Body of pancreas (tissue), 4 donors: Measurements from ENCODE around the gene CAMK2B. TPM values are rescaled to one million over a fixed set of nuclear protein-coding genes. Genes with fewer than 3 reads are reported as not detected.
A peak's percentile ranks its signal among the peaks of the same experiment; 100 is the strongest.

Source experiments
- ATAC-seq: fragments of 150-250 bp; one replicate; pipeline ENCODE4 v1.9.1; 2016
- DNase-seq, 4 donors: peaks; one replicate each; pipeline ENCODE4 v3.0.0-alpha.2; 2019
- H3K27ac ChIP-seq, 4 donors: fragments of 200-600 bp; sonication (generic); 1 replicate in 3 of 4; 2 replicates in 1 of 4; pipeline versions ENCODE4 v1.5.1 to v1.6.1; 2016 to 2019; ENCODE audit warnings: mild to moderate bottlenecking in 1 of 4, mixed read lengths in 1 of 4, moderate library complexity in 1 of 4
- H3K27me3 ChIP-seq, 2 donors: fragments of 200-600 bp; sonication (generic); one replicate each; pipeline ENCODE4 v1.6.0; 2016; ENCODE audit warnings: mild to moderate bottlenecking in 1 of 2
- H3K36me3 ChIP-seq, 2 donors: fragments of 200-600 bp; sonication (generic); replicated peaks in 1 of 2; 2 replicates each; pipeline ENCODE4 v1.5.1; 2016; ENCODE audit warnings: low read depth in 2 of 2; ENCODE audit not compliant: insufficient read depth in 1 of 2
- H3K4me1 ChIP-seq: fragments of 200-600 bp; sonication (generic); one replicate; pipeline ENCODE4 v1.6.0; 2016
- H3K4me3 ChIP-seq, 2 donors: fragments of 200-600 bp; sonication (generic); 1 replicate in 1 of 2; 2 replicates in 1 of 2; pipeline ENCODE4 v1.5.1; 2016 to 2019
- H3K9me3 ChIP-seq, 3 donors: fragments of 200-600 bp; sonication (generic); 1 replicate in 2 of 3; 2 replicates in 1 of 3; pipeline ENCODE4 v1.5.1; 2016
- POLR2A ChIP-seq, 3 donors: fragments of 450-650 bp; IDR thresholded peaks; one replicate each; pipeline ENCODE4 v1.6.1; 2016; ENCODE audit warnings: antibody characterized with exemption in 3 of 3, mild to moderate bottlenecking in 2 of 3
- WGBS, 2 donors: methylation state at CpG; one replicate each; pipeline ENCODE4 v1.1.5; 2017; 5-methylcytosine and 5-hydroxymethylcytosine counted together
- intact Hi-C: fragments of 100-400 bp; cut with DNase I; formaldehyde crosslinking; loops from one replicate; pipeline ENCODE4 v1.15.1; 2023
- total RNA-seq, 2 donors: library from RNA; depleted of rRNA; stranded (reverse); fragments of >200 nt; gene quantifications; one replicate each; pipeline ENCODE4 v1.1.0, GENCODE V29; 2016
- TF ChIP-seq, protein P1 (sequence below), 7 experiments: fragments of 450-650 bp in 4 of 7; fragments of 200-600 bp in 3 of 7; sonication (generic) in 3 of 7; IDR thresholded peaks; one replicate each; pipeline ENCODE4 v1.5.1; 2016 to 2019; ENCODE audit warnings: antibody characterized with exemption in 7 of 7

Gene CAMK2B
- total RNA-seq, 2 donors from 2014 or later: 0.52 to 7.6 TPM

DNA sequence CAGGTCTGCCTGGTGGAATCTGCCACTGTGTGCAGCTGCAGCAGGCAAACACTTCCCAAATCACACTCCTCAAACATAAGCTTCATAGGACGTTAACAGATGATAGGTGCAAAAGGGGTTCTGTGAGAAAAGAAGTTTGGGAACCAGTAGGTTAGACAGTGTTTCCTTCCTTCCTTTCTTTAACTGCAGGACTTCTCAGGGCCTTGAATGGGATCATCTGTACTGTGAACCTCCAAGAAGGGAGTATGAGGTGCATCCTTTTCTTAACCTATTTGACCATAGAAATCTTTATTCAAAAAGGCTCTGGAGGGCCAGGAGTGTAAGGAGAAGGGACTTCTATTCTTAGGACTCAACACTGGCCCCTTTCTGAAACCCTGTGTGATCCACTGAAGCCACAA lies 33.0 kb downstream of the CAMK2B start:
- H3K36me3 ChIP-seq: no peaks in the 10 kb centered on the region
- WGBS, 2 donors: 56 to 67% methylated on average over 1 of the region's 1 CpG
- H3K27ac ChIP-seq: no peak overlapping the region
- no peak overlapping the region for H3K4me3 ChIP-seq
- DNase-seq (no peak), ATAC-seq (no peak)
- no peaks in the 10 kb centered on the region for H3K27me3 ChIP-seq
- no peaks in the 10 kb centered on the region for H3K9me3 ChIP-seq
- intact Hi-C loops: no loop called here
- no peaks in the 10 kb centered on the region for H3K4me1 ChIP-seq
- TF ChIP-seq POLR2A (IDR thresholded peaks at IDR 0.05): no peak
- TF ChIP-seq, protein P1, sequence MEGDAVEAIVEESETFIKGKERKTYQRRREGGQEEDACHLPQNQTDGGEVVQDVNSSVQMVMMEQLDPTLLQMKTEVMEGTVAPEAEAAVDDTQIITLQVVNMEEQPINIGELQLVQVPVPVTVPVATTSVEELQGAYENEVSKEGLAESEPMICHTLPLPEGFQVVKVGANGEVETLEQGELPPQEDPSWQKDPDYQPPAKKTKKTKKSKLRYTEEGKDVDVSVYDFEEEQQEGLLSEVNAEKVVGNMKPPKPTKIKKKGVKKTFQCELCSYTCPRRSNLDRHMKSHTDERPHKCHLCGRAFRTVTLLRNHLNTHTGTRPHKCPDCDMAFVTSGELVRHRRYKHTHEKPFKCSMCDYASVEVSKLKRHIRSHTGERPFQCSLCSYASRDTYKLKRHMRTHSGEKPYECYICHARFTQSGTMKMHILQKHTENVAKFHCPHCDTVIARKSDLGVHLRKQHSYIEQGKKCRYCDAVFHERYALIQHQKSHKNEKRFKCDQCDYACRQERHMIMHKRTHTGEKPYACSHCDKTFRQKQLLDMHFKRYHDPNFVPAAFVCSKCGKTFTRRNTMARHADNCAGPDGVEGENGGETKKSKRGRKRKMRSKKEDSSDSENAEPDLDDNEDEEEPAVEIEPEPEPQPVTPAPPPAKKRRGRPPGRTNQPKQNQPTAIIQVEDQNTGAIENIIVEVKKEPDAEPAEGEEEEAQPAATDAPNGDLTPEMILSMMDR (IDR thresholded peaks at IDR 0.05): no peak

DNA sequence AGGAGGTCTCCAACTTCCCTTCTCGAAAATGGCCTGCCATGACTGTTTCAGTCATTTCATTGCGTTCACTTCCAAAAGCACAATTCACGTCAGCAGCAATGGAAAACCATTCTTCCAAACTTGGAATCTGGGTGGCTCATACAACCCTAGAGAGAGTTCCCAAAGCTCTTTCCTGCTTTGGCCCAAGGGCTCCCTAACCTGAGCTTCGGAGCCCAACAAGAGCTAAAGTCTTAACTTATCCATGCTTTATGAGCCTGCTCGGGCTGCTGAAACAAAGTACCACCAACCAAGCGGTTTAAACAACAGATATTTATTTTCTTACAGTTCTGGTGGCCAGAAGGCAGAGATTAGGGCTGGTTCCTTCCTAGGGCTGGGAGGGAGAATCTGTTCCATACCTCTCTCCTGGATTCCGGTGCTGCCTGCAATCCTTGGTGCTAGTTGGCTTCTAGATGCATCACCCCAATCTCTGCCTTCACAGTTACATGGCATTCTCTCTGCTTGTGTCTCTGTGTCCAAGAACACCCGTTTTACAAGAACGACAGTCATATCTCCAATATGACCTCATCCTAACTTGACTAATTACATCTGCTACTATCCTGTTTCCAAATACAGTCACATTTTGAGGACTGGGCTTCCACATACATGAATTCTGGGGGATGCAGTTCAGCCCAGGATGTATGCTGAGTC lies 33.5 kb downstream of the CAMK2B start:
- WGBS, 2 donors: 68 to 75% methylated on average over 9 of the region's 9 CpGs
- intact Hi-C loops: no loop called here
- H3K27me3 ChIP-seq: no peaks in the 10 kb centered on the region
- no peaks in the 10 kb centered on the region for H3K36me3 ChIP-seq
- no peaks in the 10 kb centered on the region for H3K9me3 ChIP-seq
- ATAC-seq (no peak), DNase-seq (no peak)
- TF ChIP-seq, protein P1 (IDR thresholded peaks at IDR 0.05): no peak
- TF ChIP-seq POLR2A (IDR thresholded peaks at IDR 0.05): no peak
- H3K4me3 ChIP-seq: no peak overlapping the region
- no peak overlapping the region for H3K27ac ChIP-seq
- H3K4me1 ChIP-seq: no peaks in the 10 kb centered on the region

DNA sequence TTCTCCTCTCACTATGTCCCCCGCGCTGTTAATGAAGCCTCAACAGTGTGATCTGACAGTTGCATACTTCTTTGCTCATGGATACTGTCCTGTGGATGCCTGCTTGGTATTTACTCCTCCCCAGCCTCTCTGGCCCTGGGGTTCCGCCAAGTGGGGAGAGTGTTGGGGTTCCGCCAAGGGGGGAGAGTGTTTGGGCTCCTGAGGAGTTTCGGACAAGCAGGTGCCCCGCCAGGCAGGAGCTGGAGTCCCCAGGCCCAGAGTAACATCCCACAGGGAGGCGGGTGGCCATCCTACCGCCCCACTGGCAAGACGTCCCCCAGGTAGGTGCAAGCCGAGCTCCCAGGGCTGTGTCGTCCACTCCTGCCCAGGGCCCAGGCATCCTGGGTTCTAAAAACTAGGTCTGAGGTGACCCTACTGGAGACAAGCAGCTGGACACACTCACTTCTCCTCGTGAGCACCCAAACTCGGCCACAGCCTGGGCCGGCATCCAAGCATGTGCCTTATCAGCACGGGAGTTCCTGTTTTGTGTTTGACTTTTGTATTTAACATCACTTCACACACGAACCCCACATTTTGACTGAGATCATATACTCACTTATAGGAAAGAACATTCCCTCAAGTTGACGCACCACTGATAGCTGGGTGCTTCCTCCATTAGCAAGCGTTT lies 34.2 kb downstream of the CAMK2B start:
- no peaks in the 10 kb centered on the region for H3K9me3 ChIP-seq
- WGBS, 2 donors: 53% methylated on average over 14 to 18 of the region's 18 CpGs
- peak; percentile 33 to 70 (median 58) for DNase-seq
- no peaks in the 10 kb centered on the region for H3K36me3 ChIP-seq
- H3K27me3 ChIP-seq: no peaks in the 10 kb centered on the region
- intact Hi-C loops: no loop called here
- H3K4me3 ChIP-seq: no peak overlapping the region
- TF ChIP-seq, protein P1 (IDR thresholded peaks at IDR 0.05): no peak
- TF ChIP-seq POLR2A (IDR thresholded peaks at IDR 0.05): no peak
- no peak for ATAC-seq
- H3K4me1 ChIP-seq: no peaks in the 10 kb centered on the region
- H3K27ac ChIP-seq: no peak overlapping the region

DNA sequence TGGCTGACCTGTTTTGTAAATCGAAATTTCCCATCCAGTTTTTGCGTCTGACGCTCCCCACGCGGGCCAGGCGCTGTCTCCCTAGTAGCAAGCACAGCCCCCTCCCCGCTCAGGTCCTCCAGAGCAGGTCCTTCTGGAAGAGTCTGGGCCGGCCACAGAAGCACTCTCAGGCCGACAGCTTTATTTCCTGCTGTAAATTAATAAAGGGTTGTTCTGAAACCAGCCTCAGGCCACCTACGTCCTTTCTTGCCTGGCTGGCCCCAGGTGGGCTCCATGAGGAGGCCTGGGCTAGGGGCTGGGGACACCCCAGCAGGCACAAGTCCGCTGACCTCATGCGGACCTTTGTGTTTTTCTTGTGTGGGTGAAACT lies 35.2 kb downstream of the CAMK2B start:
- ATAC-seq (no peak), DNase-seq (peak in 3 of 4 donors; percentile 1 to 3 (median 2))
- Histone ChIP-seq H3K9me3 (no peaks in the 10 kb centered on the region), H3K27me3 (no peaks in the 10 kb centered on the region), H3K27ac (no peak overlapping the region), H3K4me1 (no peaks in the 10 kb centered on the region), H3K4me3 (no peak overlapping the region), H3K36me3 (no peaks in the 10 kb centered on the region)
- TF ChIP-seq, protein P1 (IDR thresholded peaks at IDR 0.05): no peak
- no peak for TF ChIP-seq POLR2A (IDR thresholded peaks at IDR 0.05)
- WGBS, 2 donors: 79 to 95% methylated on average over 12 of the region's 12 CpGs
- intact Hi-C loops: no loop called here
